Activated T-cell treated with anti-CD3 and anti-CD28 coated beads for 1 hour (primary cell): ENCODE measurements around the gene LHX2.
"Not testable (repeated sequence)": the region's sequence is repeated elsewhere in the genome, so short reads cannot be mapped to it uniquely, and the experiment has no call there.

Source experiments
- DNase-seq: peaks from one replicate; pipeline ENCODE4 v3.0.0-alpha.2; 2020; ENCODE audit warnings: low read depth

The LHX2 gene, protein sequence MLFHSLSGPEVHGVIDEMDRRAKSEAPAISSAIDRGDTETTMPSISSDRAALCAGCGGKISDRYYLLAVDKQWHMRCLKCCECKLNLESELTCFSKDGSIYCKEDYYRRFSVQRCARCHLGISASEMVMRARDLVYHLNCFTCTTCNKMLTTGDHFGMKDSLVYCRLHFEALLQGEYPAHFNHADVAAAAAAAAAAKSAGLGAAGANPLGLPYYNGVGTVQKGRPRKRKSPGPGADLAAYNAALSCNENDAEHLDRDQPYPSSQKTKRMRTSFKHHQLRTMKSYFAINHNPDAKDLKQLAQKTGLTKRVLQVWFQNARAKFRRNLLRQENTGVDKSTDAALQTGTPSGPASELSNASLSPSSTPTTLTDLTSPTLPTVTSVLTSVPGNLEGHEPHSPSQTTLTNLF

DNA sequence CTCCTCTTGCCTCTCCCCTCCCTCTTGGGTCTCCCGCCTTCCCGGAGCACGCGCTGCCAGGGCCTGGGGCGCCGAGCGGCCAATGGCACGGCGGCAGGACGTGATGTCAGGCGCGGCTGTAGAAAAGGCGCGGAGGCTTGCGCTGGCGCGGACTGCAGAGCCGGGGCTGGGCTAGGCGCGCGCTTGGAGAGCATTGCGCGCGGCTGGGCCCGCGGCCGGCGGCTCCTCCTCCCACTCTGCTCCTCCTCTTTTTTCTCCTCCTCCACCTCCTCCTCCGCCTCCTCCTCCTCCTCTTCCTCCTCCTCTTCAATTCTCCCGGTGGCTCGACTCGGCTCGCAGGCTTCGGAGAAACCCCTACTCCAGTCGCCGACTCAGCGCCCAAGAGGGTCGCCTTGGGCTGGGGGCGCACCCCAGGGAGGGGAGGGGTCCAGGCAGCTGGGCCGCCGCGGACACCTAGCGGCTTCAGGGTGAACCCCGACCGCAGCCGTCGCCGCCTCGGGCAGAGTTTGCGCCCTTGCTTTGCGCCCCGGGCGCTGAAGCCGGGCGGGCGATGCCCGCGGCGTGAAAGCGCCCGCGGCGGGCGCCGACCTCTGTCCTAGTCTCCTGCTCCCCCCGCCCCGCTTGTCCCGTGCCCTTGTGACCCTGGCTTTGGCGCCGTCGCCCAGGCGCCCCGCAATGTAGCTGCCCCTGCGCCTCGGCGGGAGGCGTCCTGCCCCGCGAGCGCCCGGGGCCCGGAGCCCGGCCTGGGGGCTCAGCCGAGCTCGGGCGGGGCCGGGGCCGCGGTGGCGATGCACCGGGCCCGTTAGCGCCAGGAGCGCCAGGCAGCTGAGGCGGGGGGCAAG is at the start of gene LHX2:
TSS of gene LHX2 (plus strand) at position 309 of the 842 bp plus-strand sequence. CDS start 581 bp downstream, outside the sequence.
- DNase-seq: no peak

DNA sequence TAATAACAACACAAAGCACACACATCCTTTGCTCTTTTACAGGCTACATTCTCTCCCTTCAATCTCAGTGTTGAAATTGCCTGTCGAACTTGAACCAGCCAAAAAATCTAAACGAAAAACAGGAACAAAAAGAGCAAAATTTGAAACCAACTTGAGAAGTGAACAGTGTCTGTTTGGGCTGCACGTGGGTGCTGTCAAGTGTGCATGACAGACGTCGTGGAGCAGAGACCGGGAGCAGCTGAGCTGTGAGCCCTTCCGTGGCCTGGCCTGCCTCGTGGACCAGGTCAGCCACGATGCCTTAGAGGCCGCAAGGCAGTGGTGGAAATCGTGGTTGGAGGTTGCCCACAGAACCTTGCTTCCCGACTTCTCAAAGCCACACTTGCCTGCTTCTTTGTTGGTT is 46.8 kb upstream of the LHX2 start:
- DNase-seq: no peak

DNA sequence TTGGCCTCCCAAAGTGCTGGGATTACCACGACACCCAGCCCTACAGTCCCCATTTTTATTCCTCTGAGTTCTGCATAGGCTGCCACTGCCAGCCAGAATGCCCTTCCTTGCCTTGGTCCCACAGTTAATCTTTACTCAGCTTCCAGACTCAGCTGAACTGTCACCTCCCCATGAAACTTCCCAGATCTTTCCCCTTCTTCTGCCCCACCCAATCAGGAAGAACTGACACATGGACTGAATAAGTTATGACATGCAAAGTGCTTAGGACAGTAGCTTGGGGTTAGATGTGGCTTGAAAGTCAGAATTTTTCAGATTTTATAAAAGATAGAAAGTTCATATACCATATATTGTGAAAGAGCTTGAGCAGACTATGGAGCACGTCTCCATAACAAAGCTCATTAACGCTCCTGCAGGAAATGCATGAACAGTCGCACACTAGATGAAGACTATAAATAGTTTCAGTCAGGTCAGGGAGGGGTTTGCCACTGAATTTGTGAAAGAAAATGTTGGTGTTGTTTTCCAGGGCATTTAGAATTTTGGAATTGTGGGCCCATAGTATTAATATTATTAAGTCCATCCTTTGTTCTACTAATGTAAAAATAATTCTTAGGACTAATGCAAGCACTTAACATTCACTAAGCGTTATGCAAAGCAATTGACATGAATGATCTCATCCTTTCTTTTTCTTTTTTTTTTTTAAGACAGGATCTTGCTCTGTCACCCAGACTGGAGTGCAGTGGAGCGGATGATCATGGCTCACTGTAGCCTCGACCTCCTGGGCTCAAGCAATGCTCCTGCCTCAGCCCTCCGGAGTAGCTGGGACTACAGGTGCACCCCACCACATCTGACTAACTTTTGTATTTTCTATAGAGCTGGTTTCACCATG is 45.5 kb upstream of the LHX2 start:
- no peak for DNase-seq

DNA sequence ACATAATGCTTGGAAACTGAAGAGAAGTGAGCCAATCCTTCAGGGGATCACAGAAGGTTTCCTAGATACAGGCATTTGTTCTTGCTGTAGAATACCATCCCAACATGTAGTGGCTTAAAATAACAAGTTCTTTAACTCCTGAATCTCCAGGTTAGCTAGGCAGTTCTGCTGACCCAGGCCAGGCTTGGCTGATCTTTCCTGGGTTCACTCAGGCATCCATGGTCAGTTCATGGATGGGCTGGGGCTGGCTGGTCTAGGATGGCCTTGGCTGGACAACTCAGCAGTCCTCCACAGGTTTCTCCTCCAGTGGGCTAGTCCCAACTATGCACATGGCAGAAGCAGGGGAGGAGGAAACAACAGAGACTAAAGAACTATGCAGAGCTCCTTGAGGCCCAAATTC is 44.2 kb upstream of the LHX2 start:
- DNase-seq: no peak

DNA sequence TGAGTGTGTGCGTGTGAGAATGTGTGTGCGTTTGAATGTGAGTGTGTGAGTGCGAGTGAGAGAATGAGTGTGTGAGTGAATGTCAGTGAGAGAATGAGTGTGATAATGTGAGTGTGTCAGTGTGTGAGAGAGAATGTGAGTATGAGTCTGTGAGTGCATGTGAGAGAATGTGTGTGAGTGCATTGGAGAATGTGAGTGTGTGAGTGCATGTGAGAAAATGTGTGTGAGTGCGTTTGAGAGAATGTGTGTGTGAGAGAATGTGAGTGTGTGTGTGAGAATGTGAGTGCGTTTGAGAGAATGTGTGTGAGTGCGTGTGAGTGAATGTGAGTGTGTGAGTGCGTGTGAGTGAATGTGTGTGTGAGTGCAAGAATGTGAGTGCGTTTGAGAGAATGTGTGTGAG is 39.0 kb upstream of the LHX2 start:
- DNase-seq: no peak

DNA sequence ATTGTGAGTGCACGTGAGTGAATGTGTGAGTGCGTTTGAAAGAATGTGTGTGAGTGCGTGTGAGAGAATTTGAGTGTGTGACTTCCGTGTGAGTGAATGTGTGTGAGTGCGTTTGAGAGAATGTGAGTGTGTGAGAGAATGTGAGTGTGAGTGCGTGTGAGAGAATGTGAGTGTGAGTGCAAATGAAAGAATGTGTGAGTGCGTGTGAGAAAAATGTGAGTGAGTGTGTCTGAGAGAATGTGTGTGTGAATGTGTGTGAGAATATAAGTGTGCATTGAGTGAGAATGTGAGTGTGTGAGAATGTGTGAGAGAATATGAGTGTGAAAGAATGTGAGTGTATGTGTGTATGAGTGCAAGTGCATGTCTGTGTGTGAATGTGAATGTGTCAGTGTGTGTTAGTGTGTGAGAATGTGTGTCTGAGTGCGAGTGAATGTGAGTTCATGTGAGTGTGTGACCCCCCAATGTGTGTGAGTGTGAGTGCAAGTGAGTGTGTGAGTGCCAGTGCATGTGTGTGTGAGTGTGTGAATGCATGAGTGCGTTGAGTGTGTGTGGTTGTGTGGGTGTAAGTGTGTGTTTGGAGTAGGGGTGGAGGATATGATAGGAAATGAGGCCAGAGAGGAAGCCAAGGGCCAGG is 37.9 kb upstream of the LHX2 start:
- no peak for DNase-seq

DNA sequence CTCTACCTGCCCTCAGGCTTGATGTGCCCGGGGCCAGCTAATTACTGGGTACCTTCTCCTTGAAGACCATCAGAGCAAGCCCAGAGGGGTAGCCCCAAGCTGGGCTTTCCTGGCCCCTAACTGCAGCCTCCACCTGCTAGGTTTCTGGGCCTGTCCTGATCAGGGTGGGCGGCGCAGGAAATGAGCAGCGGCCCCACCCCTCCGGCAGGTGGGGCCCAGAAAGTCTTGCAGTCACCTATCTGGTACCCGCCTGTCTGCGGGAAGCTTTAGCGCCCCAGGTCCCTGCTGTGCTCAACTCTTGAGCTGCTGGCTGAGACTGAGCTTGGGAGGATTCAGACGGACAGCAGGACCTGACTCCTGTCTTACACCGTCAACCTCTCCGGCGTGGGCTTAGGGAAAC is 37.1 kb upstream of the LHX2 start:
- no peak for DNase-seq

DNA sequence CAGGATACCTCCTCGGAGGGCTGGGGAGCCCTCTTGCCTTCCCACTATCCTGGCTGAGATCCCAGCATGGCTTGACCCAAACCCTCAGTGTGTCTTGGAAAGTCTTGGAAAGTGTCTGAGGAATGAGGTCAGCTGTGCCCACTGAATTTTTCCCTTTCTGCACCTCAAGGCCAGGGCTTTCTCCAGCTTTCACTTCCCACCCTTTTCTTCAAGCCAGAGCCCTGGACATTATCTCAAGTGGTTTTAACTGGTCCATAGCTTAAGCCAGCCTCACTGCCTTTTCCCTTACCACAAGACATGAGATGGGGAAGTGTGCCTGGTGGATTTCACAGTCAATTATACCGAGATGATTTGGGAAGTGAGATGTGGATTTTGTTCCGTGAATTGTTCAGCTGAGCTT is 35.7 kb upstream of the LHX2 start:
- DNase-seq: no peak

DNA sequence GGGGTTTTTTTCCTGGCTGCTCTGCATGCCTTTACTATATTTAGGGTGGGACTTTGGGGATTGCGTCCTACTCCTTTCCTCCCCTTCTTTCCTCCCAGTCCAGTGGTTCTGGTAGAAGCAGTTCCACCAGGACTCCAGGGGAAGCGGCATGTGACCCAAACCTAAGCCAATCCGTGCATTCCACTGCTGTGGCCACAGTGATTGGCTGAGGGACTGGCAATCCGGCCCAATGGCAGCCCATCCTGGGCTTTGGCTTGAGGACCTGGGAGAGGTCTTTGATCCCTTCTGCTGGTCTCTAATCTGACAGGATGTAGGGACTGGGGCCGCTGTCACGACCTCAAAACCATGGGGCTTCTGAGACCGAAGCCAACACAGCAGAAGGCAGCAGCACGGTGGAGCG is 35.0 kb upstream of the LHX2 start:
- not testable (repeated sequence) for DNase-seq

DNA sequence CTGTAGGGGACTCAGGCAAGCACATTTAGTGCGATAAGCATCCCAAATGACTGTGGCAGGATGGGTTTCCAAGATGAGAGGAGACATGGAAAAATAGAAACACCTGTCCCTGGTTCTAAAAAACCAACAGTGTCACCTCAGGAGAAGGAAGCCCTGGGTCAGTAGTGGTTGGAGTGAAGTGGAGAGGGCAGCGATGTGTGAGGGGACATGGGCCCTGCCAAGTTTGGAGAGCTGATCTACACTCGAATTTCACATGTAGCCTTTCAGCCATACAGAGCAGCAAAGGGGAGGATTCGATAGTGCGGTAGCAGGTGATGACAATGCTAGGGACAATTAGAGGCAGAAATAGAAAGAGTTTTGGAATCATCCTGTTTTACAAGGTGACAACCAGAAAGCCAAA is 32.6 kb upstream of the LHX2 start:
- DNase-seq: no peak

DNA sequence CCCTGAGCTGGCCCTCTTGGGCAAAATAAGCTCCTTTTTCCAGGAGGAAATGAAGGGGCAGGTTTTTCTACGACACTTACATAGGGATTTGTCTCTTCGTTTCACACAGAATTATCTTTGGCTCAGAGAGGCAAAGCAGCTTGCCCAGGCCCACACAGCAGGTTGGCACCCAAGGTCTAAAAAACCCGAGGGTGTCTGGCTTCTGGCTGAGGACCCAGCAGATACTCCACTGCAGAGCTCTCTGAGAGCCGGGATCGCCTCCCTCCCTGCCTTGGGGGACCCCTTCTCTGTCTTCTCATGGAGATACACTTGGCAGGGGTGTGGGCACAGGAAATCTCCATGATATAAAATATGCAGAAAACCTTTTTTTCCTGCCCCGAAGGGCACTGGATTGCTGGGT is 29.0 kb upstream of the LHX2 start:
- DNase-seq: no peak

DNA sequence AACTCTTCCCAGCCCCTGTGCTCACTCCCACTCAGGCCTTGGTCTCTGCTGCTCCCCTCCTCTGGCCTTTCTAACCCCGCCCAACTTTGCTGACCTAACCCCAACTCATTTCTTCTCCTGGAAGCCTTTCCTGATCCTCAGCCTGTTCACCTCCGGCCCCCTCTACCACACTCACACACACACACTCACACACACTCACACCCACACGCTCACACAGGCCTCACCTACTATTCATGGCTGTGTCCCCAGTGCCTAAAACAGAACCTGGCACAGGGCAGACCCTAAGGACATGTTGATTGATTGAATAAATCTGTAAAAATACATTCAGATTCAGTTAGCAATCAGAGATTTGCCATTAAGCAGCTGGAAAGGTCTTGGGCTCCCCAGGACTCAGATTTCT is 28.5 kb upstream of the LHX2 start:
- DNase-seq: no peak

DNA sequence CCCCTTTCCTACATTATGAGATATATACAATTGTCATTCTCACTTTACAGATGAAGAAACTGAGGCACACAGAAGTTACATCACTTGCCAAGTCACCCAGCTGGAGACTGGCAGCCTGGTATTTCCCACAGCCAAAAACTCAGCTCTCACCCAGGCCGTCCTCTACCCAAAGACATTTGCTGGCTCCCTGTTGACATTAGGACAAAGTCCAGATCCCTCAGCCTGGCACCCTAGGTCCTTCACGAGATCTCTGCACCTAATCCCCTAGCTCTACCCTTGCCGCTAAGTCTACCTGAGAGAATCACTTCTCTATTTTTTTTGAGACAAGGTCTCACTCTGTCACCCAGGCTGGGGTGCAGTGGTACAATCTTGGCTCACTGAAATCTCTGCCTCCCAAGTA is 26.8 kb upstream of the LHX2 start:
- DNase-seq: no peak

DNA sequence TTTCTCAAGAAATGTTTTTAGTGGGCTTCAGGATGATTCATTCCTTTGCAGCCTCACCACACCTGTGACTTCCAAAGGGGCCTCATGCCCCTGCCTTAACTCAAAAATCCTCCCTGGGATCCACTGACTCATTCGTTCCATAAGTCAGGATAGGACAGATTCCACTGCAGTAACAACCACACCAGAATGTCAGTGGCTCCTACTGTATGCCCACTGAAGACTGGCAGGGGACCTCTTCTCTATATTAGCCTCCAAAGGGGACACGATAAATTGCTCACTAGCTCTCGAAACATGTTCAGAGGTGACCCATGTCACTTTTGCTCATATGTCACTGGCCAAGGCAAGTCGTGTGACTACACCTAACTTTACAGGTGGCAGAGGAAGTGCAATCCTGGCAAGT is 25.7 kb upstream of the LHX2 start:
- DNase-seq: no peak

DNA sequence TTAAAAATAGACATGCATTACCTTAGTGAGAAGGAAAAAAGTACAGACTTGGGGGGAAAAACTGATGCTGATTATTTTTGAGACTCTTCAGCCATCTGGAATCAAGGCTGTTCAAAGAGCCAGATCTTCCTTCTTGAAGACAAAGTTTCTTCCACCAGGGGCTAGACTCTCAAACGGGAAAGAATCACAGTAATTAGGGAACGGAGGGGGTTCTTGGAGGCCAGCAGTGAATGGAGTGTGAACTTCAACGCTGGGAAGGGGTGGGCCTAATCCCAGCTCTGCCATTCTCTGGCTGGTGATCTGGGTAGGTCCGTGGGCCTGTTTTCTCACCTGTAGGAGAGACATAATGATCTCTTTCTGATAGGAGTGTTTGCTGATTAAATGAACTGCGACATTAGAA is 21.1 kb upstream of the LHX2 start:
- DNase-seq: no peak

DNA sequence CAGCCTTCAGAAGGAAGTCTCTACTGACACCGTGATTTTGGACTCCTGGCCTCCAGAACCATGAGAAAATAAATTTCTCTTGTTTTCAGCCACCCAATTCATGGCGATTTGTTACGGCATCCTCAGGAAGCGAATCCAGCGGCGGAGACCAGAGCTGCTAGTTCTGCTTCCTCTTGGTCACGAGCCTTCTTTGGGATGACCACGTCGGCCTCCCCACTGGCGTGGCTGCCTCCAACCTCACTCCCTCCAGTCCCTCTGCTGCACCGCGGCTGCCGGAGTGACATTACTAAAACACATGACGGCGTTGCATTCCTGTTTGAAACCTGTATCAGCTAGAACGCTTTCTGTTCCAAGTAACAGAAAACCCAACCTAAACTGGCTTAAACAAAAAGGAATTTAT is 18.9 kb upstream of the LHX2 start:
- not testable (repeated sequence) for DNase-seq

DNA sequence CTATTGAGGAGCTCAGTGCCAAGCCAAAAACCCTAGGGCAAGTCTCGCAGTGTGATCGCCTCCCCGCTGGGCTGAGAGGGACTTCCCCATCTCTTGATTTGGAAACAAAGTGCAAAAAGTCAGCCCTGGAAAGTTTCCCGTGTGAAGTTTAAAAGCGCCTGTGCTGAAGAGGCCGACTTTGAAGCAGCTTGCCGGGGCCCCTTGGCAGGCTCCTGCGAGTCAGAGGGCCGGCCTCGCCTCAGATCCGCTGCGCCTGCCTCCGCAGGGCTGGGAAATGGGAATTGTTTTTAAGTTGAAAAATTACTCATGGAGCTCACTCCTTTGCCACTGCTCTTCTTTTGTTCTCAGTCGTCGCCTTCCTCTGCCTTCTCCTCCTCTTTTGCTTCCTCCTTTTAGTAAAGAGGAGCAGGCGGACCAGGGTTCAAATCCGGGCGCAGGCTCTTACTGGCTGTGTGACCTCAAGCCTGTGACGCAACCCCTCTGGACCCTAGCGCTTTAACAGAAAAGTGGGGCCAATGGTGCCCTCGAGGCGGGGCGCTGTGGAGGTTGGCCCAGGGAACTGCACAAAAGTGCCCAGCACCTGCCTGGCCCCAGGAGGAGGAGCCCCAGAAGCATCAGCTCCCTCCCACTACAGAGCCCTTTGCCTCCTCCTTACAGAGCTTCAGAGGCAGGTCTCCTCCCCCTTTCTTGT is 14.7 kb upstream of the LHX2 start:
- no peak for DNase-seq

DNA sequence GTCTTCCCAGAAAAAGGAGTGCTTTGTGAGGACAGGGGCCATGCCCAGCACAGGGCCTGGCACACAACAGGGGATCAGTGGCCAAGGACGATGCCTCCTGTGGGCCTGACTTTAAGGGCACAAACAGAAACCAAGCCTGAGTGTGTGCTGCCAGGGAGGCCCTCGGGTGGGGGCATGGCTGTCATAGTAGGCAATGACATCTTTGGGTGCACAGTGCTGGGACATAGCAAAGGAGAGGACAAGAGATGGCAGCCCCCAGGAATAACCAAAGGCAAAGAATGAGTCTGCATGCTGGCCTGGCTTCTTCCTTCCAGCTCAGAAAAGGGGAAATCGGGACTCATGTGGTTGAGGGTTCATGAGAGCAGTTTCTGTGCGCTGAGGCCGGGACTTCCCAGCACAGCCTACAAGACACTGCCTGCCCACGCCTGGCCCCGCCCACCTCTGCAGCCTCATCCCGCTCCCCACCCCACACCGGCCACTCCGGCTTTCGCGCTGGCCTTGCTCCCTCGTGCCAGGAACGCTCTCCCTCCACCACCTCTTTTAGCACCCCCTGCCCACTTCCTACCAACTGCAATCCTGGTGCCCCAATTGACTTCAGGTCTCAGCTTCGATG is 13.8 kb upstream of the LHX2 start:
- DNase-seq: no peak

DNA sequence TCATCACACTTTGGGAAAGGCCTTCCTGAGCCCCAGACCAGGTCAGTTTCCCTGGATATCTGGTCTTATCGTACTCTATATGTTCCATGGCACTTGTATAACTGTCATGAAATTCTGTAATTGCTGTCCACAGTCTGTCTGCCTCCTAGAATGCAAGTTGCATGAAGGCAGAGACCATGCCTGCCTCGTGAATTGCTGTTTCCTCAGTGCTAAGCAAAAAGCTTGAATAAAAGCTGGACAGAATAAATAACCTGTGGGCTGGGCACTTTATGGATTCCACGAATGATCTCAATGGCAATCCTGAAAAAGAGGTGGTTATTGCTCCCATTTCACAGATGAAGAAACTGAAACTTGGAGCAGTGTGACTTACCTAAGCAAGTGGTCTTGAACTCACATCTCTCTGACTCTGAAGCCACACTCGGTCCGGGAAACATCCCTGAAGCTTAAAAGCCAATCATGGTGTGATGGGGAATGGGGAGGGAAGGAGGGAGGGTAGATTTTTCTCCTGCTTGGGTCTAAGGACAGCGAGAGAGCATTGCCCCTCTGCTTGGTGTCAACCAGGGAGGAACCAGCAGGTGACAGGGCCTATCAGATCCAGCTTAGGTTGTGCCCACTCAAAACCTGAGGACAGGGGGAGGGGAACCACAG is 13.2 kb upstream of the LHX2 start:
- DNase-seq: no peak

DNA sequence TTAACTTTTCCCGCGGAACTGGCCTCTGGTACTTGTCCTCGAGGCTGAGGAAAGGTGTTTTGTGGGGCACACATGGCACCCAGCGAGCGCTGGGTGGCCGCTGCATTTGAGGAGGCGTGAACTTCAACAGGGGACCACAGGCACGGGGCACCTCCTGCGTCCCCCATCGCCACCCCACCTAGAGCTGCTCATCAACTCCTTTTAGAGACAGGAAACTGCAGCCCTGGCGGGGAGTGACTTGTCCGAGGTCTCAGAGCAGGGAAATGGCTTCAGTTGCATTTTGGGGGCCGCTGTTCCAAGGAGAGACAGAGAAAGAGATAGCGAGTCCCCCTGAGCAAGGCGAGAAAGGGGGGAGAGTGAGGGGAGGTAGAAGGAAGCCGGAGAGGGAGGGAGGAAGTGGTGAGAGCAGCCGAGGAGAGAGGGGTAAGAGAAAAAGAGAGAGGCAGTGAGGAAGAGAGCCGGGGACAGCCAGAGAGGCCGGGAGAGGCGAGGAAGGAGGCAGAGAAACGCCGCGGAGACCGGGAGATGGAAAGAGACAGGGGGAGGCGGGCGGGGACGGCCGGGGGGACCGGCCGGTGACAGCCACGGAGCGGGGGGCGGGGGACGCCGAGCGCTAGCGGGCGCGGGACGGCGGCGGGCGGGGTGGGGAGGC is 12.5 kb upstream of the LHX2 start:
- no peak for DNase-seq
